GM13977 (cell line): ENCODE measurements around the gene MYO18A.

Experiments used
- DNase-seq: peaks from one replicate; pipeline ENCODE4 v3.0.0; 2012; ENCODE audit warnings: low spot score
- in situ Hi-C: fragments of 300-500 bp; cut with MboI; formaldehyde crosslinking; loops from one replicate; pipeline ENCODE4 v1.12.0; 2022; ENCODE audit warnings: low sequenced_read_pairs, low pct_unique_long_range_greater_than_20kb, mixed read lengths, inconsistent platforms; ENCODE audit not compliant: unreplicated experiment
- TF ChIP-seq, protein P1 (sequence below): IDR thresholded peaks from 2 replicates; pipeline ENCODE4 v1.5.1; 2012; ENCODE audit warnings: mild to moderate bottlenecking, control low read depth; ENCODE audit not compliant: insufficient read depth; ENCODE audit errors: extremely low read depth, missing control alignments

Gene MYO18A

DNA sequence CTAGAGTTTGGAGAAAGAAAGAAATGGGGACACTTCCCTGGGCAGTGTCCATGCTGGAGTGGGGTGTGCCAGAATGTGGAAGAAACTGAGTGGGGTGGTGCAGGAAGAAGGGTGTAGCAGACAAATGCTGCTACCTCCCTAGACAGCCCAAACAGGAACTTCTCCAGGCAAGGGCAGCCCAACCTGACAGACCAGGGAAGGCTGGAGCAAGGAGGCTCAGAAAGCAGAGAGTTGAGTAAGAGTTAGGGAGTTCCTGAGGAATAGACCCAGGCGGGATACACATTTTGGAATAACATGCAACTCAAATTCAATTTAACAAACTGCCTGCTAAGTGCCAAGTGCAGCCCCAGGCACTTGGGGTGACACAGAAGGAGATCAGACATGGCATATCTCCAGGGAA, 1.0 kb upstream of the MYO18A start:
- no peak for DNase-seq
- TF ChIP-seq, protein P1, sequence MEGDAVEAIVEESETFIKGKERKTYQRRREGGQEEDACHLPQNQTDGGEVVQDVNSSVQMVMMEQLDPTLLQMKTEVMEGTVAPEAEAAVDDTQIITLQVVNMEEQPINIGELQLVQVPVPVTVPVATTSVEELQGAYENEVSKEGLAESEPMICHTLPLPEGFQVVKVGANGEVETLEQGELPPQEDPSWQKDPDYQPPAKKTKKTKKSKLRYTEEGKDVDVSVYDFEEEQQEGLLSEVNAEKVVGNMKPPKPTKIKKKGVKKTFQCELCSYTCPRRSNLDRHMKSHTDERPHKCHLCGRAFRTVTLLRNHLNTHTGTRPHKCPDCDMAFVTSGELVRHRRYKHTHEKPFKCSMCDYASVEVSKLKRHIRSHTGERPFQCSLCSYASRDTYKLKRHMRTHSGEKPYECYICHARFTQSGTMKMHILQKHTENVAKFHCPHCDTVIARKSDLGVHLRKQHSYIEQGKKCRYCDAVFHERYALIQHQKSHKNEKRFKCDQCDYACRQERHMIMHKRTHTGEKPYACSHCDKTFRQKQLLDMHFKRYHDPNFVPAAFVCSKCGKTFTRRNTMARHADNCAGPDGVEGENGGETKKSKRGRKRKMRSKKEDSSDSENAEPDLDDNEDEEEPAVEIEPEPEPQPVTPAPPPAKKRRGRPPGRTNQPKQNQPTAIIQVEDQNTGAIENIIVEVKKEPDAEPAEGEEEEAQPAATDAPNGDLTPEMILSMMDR, result no peak
- in situ Hi-C loops, result no loop called here

- in situ Hi-C loops, result no loop called here
- DNase-seq, result no peak
These were observed 576 bp upstream of the MYO18A start for GRCh38 chr17:29180788-29181160.

DNA sequence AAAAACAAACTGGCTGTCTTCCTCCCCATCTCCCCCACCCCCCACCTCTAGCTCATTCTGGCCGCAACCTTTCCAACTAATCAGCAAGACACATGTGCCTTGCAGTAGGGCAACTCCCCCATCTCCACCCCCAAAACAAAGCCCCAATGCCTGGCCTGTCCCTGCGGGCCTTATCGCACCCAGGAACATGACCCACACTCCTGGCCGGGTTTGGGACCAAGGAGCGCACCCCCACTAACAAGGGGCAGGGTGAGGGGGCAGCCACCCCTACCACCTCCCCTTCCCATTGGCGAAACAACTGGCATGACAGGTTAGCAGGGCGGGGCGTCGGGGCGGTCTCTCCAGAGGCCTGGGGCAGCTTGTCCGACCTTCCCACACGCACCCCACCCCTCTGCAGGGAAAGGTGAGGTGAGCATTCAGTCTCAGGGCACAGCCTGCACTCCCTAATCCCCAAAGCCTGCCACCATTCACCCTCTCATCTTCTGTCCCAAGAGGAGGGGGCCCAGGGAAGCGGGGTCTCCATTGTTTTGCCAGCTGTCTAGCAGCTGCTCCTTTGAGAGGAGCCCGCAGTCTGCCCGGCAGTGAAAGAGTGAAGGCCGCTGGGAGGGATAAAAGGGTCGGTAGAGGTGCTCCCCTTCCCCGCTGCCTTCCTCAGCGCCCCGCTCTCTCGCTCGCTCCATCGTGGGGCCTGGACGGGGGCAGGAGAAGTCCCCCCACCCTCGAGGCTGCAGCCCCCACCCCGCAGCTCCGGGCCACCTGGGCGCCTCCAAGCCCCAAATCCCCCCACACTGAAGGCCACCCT, 765 bp downstream of the MYO18A start:
- in situ Hi-C loops, result no loop called here
- TF ChIP-seq, protein P1, result no peak
- DNase-seq, result no peak

More at GRCh38 chr17:29180788-29181160, 576 bp upstream of the MYO18A start:
- TF ChIP-seq, protein P1, result no peak

- in situ Hi-C loops, result no loop called here
- TF ChIP-seq, protein P1, result no peak
- DNase-seq, result no peak
These were observed 1.4 kb downstream of the MYO18A start for GRCh38 chr17:29178750-29179231.

- TF ChIP-seq, protein P1, result no peak
- no peak for DNase-seq
These were observed 2.1 kb downstream of the MYO18A start for GRCh38 chr17:29177871-29178749.

GRCh38 chr17:29177541-29177870, 2.7 kb downstream of the MYO18A start:
- TF ChIP-seq, protein P1, result no peak
- no peak for DNase-seq
- in situ Hi-C loops, result no loop called here

More at GRCh38 chr17:29177871-29178749, 2.1 kb downstream of the MYO18A start:
- in situ Hi-C loops, result no loop called here
